GM19351 (cell line): Measurements from ENCODE around the gene FREM3.
"Not testable (repeated sequence)": the region's sequence is repeated elsewhere in the genome, so short reads cannot be mapped to it uniquely, and the experiment has no call there.

Source experiments
- ATAC-seq: cut with Tn5 transposase; IDR thresholded peaks from one replicate; pipeline ENCODE4 v1.9.1; 2021; ENCODE audit warnings: mild to moderate bottlenecking, moderate library complexity; ENCODE audit not compliant: unreplicated experiment

The FREM3 gene

DNA sequence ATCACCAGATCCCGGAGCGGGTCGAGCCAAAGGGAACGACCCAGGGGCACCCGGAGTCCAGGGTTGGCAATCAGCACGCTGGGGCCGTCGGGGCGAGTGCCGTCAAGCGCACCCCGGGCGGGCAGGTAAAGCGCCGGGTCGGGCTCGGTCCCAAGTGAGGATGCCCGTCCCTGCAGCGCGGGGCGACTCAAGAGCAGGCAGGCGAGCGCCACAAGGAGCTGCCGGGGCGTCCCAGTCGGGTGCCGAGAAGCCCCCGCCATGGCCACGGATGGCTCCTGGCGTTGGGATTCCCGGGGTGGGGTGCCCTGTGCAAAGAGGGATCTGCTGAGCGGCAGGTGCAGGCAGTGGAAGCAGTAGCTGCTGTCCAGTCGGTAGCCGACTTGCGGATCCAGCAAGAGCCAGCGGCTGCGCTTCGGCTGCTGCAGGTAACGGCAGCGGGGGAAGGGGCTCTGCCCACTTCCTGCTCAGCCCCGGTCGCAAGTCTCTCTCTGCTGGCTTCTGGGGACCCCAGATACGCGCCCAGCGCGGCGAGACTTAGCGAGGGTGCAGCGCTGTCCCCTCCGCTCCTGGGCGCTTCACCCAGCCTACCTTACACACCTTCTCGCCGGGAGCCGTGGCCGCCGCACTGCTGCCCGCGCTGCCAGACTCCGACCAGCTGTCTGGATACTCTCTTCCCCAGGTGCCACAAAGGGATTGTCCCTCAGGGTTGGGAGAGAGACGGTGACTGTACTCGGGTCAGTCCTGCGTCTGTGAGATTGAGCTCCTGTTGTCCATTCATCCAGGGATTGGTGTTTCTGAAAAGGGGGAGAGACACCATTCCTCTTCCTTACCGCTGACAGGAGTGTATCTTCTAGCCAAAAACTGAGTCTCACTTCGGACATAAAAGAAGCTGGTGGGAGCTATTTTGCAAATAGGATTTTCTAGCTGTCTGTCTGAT is at the start of gene FREM3:
FREM3 (minus strand) TSS at position 260 of the 937 bp plus-strand sequence; CDS start at position 260, 0 bp downstream.
- ATAC-seq: peak; percentile 45

DNA sequence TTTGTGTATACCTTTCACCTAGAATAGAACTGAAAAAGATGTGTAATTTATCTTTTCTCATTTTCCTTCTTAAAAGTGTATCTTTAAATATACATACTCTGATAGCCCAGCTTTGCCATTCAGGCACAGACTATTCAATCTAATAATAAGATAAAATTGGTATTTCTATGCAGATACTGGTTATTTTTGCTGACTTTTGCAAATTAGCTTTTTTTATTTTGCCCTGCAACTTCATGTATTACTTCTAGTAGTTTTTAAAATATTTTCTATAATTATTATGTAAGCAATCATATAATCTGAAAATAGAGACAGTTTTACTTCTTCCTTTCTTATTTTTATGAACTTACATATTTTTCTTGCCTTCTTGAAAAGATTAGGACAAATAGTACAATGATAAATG is 45.4 kb upstream of the FREM3 start:
- no peak for ATAC-seq

DNA sequence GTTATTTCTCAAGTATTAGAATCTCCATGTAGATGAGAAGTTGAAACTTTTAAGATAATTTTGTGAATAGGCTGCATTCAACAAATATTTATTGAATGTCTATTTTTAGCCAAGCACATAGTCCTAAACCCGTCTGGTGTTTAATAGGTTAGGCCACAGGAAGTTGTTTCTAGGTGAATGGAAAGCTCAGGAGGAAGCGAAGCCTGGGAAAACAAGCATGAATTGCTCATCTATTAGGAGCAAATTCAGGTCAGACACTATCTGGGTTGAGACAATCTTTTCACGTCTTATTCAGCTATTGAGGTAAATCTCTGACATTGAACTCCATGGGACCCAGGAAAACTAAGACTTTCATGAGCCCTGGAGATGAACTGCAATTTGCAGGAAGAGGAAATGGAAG is 43.1 kb upstream of the FREM3 start:
- ATAC-seq: no peak

DNA sequence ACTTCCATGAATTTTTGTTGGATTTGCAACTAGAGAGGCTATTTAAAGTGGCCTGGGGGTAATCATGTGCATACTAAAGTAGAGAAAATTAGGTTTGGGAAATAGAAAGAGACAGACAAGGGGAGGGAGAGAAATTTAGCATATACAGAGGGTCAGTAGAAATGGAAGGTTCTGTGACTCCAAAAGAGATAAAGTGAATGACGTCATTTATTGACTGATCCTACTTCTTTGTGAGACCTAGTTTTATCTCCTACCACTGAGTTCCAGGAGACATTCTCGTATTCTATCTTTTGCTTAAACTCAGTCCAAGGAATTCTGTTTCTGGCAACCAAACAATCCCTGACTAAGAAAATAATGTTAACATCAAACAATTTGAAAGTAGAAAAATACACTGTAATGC is 42.4 kb upstream of the FREM3 start:
- ATAC-seq: no peak

DNA sequence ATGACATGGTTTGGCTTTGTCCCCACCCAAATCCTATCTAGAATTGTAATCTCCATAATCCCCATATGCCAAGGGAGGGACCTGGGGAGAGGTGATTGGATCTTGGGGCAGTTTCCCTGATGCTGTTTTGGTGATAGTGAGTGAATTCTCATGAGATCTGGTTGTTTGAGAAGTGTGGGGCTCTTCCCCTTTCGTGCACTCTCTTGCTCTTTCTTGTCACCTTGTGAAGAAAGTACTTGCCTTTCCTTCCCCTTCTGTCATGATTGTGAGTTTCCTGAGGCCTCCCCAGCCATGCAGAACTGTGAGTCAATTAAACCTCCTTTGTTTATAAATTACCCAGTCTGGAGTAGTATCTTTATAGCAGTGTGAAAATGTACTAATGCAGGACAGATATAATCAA is 36.4 kb upstream of the FREM3 start:
- ATAC-seq: no peak

DNA sequence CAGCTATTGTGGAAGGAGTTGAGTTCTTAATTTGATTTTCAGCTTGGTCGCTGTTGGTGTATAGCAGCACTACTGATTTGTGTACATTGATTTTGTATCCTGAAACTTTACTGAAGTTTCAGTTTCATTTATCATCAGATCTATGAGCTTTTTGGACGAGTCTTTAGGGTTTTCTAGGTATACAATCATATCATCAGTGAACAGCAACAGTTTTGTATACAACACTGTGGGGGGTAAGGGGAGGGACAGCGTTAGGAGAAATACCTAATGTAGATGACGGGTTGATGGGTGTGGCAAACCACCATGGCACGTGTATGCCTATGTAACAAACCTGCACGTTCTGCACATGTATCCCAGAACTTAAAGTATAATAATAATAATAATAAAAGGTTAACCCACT is 35.6 kb upstream of the FREM3 start:
- not testable (repeated sequence) for ATAC-seq

DNA sequence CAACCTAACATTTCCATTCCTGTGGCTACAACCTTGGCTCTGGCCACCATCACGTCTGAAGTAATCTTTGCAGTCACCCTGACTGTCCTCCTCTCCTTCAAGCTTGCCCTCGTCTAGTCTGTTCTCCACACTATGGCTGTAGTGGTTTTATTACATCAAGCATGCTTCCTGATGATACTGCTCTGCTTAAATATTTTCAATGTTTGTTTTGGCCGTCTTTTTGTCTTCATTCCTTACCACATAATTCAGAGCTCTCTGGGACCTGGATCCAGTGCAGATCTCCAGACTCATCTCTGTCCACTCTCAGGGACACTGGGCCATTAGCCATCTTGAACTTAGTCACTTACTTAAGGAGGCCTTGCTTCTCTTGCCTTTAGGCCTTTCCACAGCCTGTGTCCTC is 27.7 kb upstream of the FREM3 start:
- ATAC-seq: no peak

DNA sequence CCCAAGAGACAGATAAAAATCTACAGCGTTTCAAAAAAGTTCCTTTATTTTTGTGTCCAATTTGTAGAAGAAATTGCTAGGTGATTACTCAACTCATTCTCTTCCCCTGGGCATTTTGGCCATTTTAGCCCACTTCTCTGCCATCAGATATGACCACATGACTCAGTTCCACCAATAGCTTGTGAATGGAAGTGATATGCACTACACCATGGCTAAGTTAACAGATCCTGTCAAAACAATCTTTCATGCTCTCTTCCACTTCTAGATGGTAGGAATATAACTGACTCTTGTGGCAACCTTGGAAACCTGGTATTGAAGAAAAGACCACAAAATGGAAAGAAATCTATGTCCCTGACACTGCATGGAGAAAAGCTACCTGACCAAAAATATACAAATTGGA is 26.2 kb upstream of the FREM3 start:
- no peak for ATAC-seq

DNA sequence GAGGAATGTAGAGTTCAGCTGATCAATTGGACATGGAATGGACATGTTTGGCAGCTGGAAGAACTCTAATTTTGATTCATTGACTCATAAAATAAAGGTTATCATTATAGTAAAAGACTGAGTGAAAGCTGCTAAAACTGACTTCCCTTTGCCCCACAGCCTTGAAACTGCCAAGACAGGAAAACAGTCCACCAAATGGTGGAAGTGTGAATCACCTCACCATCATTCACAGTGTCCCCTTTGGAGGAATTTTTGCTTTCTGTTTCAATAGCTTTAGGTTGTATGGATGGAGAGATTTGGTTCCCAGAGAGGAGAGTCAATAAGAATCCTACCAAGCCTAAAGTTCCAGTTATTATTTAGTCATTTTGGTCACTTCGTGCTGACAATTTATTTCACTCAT is 20.8 kb upstream of the FREM3 start:
- ATAC-seq: no peak

DNA sequence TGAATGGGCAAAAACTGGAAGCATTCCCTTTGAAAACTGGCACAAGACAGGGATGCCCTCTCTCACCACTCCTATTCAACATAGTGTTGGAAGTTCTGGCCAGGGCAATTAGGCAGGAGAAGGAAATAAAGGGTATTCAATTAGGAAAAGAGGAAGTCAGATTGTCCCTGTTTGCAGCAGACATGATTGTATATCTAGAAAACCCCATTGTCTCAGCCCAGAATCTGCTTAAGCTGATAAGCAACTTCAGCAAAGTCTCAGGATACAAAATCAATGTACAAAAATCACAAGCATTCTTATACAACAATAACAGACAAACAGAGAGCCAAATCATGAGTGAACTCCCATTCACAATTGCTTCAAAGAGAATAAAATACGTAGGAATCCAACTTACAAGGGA is 18.3 kb upstream of the FREM3 start:
- not testable (repeated sequence) for ATAC-seq

DNA sequence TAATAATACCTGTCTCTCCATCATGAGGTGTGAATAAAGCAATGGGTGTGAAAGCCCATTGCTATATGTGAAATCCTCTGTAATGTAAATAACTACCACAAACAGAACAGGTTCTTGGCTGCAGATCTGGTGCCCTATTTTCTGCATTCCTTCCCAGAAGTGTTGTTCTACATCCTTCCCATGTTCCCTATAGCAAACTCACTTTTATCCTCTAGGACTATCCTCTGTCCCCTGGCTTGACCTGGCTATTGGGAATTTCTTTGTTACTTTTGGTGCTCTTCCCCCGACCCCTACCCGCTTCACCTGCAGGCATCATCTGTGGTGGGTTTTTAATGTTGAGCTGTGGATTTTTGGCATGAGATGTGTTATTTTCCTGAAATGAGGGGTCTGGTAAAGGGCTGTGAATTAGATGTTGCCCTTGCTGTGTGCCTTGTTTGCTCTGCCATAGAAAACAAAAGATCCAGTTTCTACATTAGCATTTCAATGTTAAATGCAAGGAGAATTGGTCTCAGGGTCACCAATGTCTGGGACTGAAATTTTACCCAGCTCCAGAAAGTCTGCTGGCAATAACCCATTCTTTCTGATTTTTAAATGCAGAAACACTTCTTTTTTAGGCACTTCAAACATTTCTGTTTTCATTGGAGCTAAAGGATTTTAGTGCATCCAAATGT is 13.6 kb upstream of the FREM3 start:
- no peak for ATAC-seq

DNA sequence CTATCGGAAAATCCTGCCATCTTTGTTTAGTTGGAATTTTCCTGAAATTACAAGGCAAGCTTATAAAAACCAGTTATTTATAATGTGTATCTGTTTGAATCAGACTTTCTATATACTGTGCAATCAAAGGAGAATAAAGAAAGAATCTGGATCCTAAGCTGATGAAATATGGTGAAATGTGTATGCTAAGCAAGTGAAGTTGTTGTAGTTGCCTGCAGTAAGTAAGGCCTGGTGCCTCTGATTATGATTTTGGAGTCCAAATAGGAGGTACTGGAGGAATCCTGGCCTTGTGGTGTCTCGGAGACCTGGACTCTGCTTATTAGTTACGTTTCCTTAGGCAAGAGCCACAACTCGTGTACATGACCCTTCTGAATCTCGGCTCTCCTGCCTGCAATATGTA is 13.1 kb upstream of the FREM3 start:
- ATAC-seq: no peak

DNA sequence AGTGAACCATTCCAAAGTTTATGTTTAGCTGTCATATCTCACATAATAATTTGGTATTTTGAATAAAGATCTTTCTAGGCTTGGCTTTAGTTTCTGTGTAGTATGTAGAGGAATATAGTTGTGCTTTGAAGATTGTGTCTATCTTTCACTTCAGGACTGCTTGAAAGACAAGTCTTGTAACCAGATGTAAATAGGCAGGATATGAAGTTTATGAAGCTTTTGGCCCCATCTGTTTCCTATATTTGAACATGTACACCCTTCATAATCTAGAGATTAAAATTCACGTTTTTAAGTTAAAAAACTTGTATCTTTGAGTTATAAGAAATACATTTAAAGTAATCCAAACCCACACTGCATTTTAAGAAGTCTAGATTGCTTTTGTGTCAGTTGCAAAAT is 11.7 kb upstream of the FREM3 start:
- ATAC-seq: no peak

DNA sequence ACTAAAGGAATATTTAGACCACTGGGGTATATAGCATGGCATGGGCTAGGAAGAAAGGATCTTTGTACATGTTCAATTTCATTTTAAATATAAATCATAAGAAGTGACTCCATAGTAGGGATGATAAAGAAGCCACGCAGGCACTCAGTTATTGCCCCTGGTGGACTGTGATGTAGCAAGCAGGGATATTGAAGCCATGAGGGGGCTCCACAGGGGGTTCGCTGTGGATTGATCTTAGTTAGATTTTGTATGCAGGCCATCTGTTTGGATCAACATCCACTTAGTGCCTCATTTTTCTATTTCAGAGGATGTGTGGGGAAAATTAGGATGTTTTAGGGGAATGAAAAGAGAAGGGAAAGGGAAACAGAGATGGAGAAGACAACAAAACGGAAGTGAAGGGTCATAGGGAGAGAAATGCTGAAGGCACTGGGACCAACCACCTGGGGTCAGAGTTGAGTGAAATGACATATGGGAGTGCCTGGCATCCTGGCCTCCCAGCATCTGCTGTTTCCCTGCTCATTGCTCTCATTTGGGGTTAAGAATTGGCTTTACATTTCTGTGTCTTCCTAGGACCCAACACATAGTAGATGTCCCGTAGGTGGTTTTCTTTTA is 11.2 kb upstream of the FREM3 start:
- no peak for ATAC-seq

DNA sequence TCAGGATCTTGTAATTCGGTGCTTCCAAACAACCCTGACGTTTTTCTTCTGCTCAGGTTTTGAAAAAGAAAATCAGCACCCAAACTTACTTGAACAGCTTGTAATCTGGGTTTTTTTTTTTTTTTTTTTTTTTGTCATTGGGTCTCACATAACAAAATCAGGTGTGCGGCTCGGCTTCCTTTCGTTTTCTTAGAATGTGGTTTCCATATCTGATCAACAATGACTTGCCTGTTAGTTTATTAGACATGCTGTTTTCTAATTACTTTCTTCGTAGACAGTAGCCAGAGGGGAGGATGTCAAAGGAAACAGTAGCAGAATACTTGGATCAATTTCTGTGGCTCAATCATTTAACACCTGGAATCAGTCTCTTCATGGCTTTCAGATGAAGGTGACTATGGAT is 890 bp upstream of the FREM3 start:
- no peak for ATAC-seq

DNA sequence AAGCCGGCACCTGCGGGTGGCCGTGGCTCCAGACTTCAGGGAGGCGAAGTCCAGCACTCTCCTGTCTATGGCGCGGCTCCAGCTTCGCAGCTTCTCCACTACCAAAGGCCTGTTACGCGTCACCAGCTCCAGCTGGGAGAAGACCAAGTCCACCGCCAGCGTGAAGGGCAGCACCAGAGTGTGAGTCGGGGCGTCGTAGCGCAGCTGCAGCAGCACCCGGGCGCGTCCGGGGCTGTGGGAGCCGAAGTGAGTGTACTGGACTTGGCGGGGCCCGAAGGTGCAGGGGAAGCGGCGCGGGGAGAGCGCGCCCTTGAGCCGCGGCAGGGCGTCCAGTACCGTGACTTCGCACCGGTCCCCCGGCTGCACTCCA is 444 bp downstream of the FREM3 start:
- ATAC-seq: peak; percentile 32

DNA sequence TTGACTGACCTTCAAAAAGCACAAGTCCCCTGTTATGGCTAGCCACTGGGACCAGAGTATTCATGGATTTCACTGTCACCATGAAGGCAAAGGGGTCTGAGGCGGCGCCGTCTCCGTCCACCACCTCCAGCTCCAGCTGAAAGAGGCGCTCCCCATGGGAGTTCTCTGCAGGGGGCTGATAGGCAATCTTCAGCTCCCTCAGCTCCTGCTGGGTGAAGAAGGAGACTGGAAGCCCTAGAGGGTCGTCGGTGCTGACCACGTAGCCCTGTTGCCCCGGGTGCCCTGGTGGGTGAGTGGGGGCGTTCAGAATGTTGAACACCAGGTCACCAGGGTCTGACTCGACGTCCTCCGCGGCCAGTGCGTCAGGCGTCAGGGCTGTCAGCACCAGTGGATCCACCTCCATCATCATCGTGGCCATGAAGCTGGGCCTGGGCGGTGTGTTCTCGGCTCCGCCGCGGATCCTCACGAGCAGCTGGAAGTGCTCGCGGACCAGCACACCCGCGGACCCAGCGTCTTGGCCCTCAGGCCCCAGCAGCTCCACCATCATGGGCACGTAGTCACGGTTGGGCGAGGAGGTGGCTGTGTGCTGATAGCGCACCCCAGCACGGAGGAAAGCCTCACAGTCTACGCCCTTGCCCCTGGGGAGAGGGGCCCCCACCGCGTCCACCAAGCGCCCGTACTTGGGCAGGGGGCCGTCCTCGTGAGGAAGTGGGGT is 987 bp downstream of the FREM3 start:
- ATAC-seq: no peak

DNA sequence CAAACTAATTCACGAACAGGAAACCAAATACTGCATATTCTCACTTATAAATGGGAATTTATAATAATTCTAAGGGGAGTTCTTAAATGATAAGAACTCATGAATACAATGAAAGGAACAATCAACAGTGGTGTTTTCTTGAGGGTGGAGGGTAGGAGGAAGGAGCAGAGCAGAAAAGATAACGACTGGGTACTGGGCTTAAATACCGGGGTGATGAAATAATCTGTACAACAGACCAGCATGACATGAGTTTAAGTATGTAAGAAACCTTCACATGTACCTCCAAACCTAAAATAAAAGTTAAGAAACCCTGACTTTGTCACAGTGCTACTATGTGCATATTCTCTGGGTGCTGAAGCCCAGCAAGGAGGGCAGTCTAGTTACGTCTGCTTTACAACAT is 6.6 kb downstream of the FREM3 start:
- no peak for ATAC-seq

DNA sequence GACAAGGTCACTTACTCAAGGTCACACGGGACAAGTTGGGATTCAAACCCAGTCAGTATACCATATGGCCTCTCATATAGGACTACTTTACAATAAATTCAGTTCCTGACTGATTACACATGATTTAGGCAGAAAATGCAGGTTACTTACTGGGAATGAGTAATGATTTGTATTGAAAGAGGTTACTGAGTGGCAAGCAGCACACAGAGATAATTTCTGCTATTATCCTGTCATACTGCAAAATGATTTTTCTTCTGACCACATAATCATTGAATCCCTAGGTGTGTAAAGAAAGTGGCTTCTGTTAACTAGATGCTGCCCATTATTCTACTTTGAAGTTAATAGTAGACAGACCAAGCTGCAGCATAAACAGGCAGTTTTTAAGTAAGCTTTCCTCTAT is 8.2 kb downstream of the FREM3 start:
- no peak for ATAC-seq

DNA sequence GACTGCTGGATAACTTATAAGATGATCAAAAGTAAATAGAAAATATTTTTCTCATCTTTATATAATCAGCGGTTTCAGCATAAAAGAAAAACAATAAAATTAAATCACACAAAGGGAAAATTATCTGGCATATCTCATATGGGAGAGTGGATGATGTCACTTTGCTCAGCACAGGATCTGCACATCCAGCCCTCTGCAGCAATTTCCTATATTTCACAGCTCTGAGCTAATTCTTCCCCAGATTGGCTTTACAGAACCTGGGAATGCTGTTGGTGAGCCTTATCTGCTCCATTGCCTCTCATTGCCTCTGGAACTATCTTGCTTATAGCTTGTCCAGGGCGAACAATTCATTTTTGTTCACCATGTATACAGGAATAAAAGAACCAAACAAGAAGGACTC is 21.0 kb downstream of the FREM3 start:
- ATAC-seq: no peak

DNA sequence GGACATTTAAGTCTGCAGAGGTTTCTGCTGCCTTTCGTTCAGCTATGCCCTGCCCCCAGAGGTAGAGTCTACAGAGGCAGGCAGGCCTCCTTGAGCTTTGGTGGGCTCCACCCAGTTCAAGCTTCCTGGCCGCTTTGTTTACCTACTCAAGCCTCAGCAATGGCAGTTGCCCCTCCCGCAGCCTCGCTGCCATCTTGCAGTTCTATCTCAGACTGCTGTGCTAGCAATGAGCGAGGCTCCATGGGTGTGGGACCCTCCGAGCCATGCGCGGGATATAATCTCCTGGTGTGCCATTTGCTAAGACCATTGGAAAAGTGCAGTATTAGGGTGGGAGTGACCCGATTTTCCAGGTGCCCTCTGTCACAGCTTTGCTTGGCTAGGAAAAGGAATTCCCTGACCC is 26.8 kb downstream of the FREM3 start:
- not testable (repeated sequence) for ATAC-seq
